Osteoblast (primary cell): ENCODE results near the gene RYR3. TPM values are rescaled to one million over a fixed set of nuclear protein-coding genes. Genes with fewer than 3 reads are reported as not detected.
A peak's percentile ranks its signal among the peaks of the same experiment; 100 is the strongest.

Source experiments
- DNase-seq: peaks from one replicate; pipeline ENCODE4 v3.0.0; 2011; ENCODE audit warnings: low spot score, mixed read lengths; ENCODE audit not compliant: insufficient read length; ENCODE audit errors: missing footprints
- H2AFZ ChIP-seq: 2 replicates; pipeline ENCODE4 v1.6.0; 2011; ENCODE audit warnings: mild to moderate bottlenecking, low read length
- H3K27ac ChIP-seq: 2 replicates; pipeline ENCODE4 v1.5.1; 2011; ENCODE audit warnings: mild to moderate bottlenecking, low read depth, low read length, moderate library complexity
- H3K27me3 ChIP-seq: 2 replicates; pipeline ENCODE4 v1.6.0; 2012; ENCODE audit warnings: mild to moderate bottlenecking, control low read depth, inconsistent platforms, low read length, moderate library complexity; ENCODE audit not compliant: insufficient read depth
- H3K36me3 ChIP-seq: 2 replicates; pipeline ENCODE4 v1.5.1; 2011; ENCODE audit warnings: mild to moderate bottlenecking, low read length, control low read depth, moderate library complexity; ENCODE audit not compliant: insufficient read depth
- H3K4me1 ChIP-seq: 2 replicates; pipeline ENCODE4 v1.5.1; 2011; ENCODE audit warnings: mild to moderate bottlenecking, low read length, control low read depth, moderate library complexity; ENCODE audit not compliant: insufficient read depth
- H3K4me2 ChIP-seq: 2 replicates; pipeline ENCODE4 v1.6.0; 2011; ENCODE audit warnings: mild to moderate bottlenecking, low read length; ENCODE audit not compliant: insufficient read depth
- H3K4me3 ChIP-seq: fragments of 200-600 bp; sonication (generic); 3 replicates; pipeline ENCODE4 v1.5.1; 2012; ENCODE audit warnings: mild to moderate bottlenecking, low read length, inconsistent platforms; ENCODE audit not compliant: insufficient read depth
- H3K79me2 ChIP-seq: 2 replicates; pipeline ENCODE4 v1.6.0; 2012; ENCODE audit warnings: mild to moderate bottlenecking, low read length, control low read depth, inconsistent platforms; ENCODE audit not compliant: insufficient read depth
- H3K9me3 ChIP-seq: 2 replicates; pipeline ENCODE4 v1.5.1; 2011; ENCODE audit warnings: low read depth, low read length, control low read depth
- H4K20me1 ChIP-seq: 2 replicates; pipeline ENCODE4 v1.6.0; 2012; ENCODE audit warnings: mild to moderate bottlenecking, low read length, control low read depth; ENCODE audit not compliant: insufficient read depth
- CTCF ChIP-seq: IDR thresholded peaks from 2 replicates; pipeline ENCODE4 v1.5.1; 2011; ENCODE audit warnings: mild to moderate bottlenecking, low read depth, low read length, moderate library complexity; ENCODE audit errors: extremely low read depth
- total RNA-seq: library from RNA; depleted of rRNA; stranded (reverse); fragments of >200 nt; gene quantifications from 2 replicates; pipeline ENCODE4 v1.2.3, GENCODE V29; 2012

Gene RYR3
- total RNA-seq, 1 donor: not detected

GRCh38 chr15:33313491-33313890, 2.7 kb downstream of the RYR3 start:
- no peak overlapping the region for H3K4me2 ChIP-seq
- no peak overlapping the region for H3K4me3 ChIP-seq
- no peak for TF ChIP-seq CTCF
- no peaks in the 10 kb centered on the region for H3K4me1 ChIP-seq
- no peak overlapping the region for H3K27ac ChIP-seq
- H4K20me1 ChIP-seq: no peaks in the 10 kb centered on the region
- H2AFZ ChIP-seq: no peak overlapping the region
- H3K27me3 ChIP-seq: peaks cover 32% of the 10 kb centered on the region
- no peak for DNase-seq
- H3K36me3 ChIP-seq: no peaks in the 10 kb centered on the region
- no peaks in the 10 kb centered on the region for H3K79me2 ChIP-seq
- no peaks in the 10 kb centered on the region for H3K9me3 ChIP-seq

GRCh38 chr15:33314069-33314468, 3.3 kb downstream of the RYR3 start:
- Histone ChIP-seq H3K27me3 (peaks cover 32% of the 10 kb centered on the region), H4K20me1 (no peaks in the 10 kb centered on the region), H2AFZ (no peak overlapping the region), H3K79me2 (no peaks in the 10 kb centered on the region), H3K9me3 (no peaks in the 10 kb centered on the region), H3K4me2 (no peak overlapping the region), H3K4me3 (no peak overlapping the region), H3K4me1 (no peaks in the 10 kb centered on the region), H3K36me3 (no peaks in the 10 kb centered on the region), H3K27ac (no peak overlapping the region)
- TF ChIP-seq CTCF: no peak
- peak; percentile 73 for DNase-seq

- no peak overlapping the region for H3K4me3 ChIP-seq
- no peaks in the 10 kb centered on the region for H3K36me3 ChIP-seq
- no peaks in the 10 kb centered on the region for H3K9me3 ChIP-seq
- no peak for TF ChIP-seq CTCF
- H3K4me1 ChIP-seq: no peaks in the 10 kb centered on the region
- no peak for DNase-seq
- H3K27ac ChIP-seq: no peak overlapping the region
- H4K20me1 ChIP-seq: no peaks in the 10 kb centered on the region
- peaks cover 26% of the 10 kb centered on the region for H3K27me3 ChIP-seq
- H3K79me2 ChIP-seq: no peaks in the 10 kb centered on the region
- H2AFZ ChIP-seq: no peak overlapping the region
- no peak overlapping the region for H3K4me2 ChIP-seq
These were observed 4.3 kb downstream of the RYR3 start for GRCh38 chr15:33315044-33315443.

GRCh38 chr15:33317896-33318295, 7.1 kb downstream of the RYR3 start:
- Histone ChIP-seq H4K20me1 (no peaks in the 10 kb centered on the region), H3K79me2 (no peaks in the 10 kb centered on the region), H3K27ac (no peak overlapping the region), H3K4me2 (no peak overlapping the region), H3K9me3 (no peaks in the 10 kb centered on the region), H3K27me3 (no peaks in the 10 kb centered on the region), H2AFZ (no peak overlapping the region), H3K36me3 (no peaks in the 10 kb centered on the region), H3K4me1 (no peaks in the 10 kb centered on the region), H3K4me3 (no peak overlapping the region)
- no peak for DNase-seq
- TF ChIP-seq CTCF: no peak
